Sciatic nerve (tissue), 2 donors: ENCODE results near the gene ITPKC. TPM values are rescaled to one million over a fixed set of nuclear protein-coding genes. Genes with fewer than 3 reads are reported as not detected.
A peak's percentile ranks its signal among the peaks of the same experiment; 100 is the strongest.
"Not testable (repeated sequence)": the region's sequence is repeated elsewhere in the genome, so short reads cannot be mapped to it uniquely, and the experiment has no call there.

Experiments used
- ATAC-seq: fragments of 200-7000 bp; cut with Tn5 transposase; one replicate; pipeline ENCODE4 v1.9.1; 2020; ENCODE audit warnings: mild to moderate bottlenecking, moderate library complexity
- DNase-seq: peaks from one replicate; pipeline ENCODE4 v3.0.0-alpha.2; 2020; ENCODE audit warnings: low spot score
- intact Hi-C: fragments of 100-400 bp; cut with DNase I; formaldehyde crosslinking; loops from one replicate; pipeline ENCODE4 v1.14.2; 2022
- total RNA-seq: library from RNA; stranded (reverse); fragmentation: NEBNext Ultra II Directional; extraction: Animal tissue kit (Norgen Biotek cat#: 25700); gene quantifications from one replicate; pipeline ENCODE4 v1.2.1, GENCODE V29; 2021
- donor health status: DM: no; HTN: no; CAD: no.
- donor health status: DM: no; HTN: no; CAD: no.

ITPKC gene
- total RNA-seq, 1 donor from 2014 or later = 26.2 TPM

- ATAC-seq = no peak
- DNase-seq = no peak
- intact Hi-C loops = no loop called here
Observed at GRCh38 chr19:40752257-40752781, 35.4 kb downstream of the ITPKC start.

GRCh38 chr19:40754611-40755247 lies 37.8 kb downstream of the ITPKC start:
- intact Hi-C loops = no loop called here
- DNase-seq (no peak), ATAC-seq (no peak)

GRCh38 chr19:40755248-40755624 lies 38.3 kb downstream of the ITPKC start:
- intact Hi-C loops = no loop called here
- DNase-seq = no peak
- no peak for ATAC-seq

- DNase-seq (no peak), ATAC-seq (no peak)
- intact Hi-C loops = no loop called here
Observed at GRCh38 chr19:40755791-40756190, 38.9 kb downstream of the ITPKC start.

- ATAC-seq = no peak
- DNase-seq = no peak
- intact Hi-C loops = no loop called here
Observed at GRCh38 chr19:40756502-40757110, 39.7 kb downstream of the ITPKC start.

- no peak for ATAC-seq
- intact Hi-C loops = no loop called here
- DNase-seq = no peak
Observed at GRCh38 chr19:40758491-40758890, 41.6 kb downstream of the ITPKC start.

- intact Hi-C loops = no loop called here
- DNase-seq = no peak
- no peak for ATAC-seq
Observed at GRCh38 chr19:40759352-40759751, 42.4 kb downstream of the ITPKC start.

GRCh38 chr19:40762754-40763470 lies 46.0 kb downstream of the ITPKC start:
- intact Hi-C loops = no loop called here
- ATAC-seq = no peak
- no peak for DNase-seq

- DNase-seq = no peak
- intact Hi-C loops = no loop called here
- ATAC-seq = no peak
Observed at GRCh38 chr19:40763526-40763925, 46.6 kb downstream of the ITPKC start.

GRCh38 chr19:40763963-40764362 lies 47.1 kb downstream of the ITPKC start:
- intact Hi-C loops = no loop called here
- DNase-seq (no peak), ATAC-seq (peak; percentile 22)

- intact Hi-C loops, ATAC-seq, DNase-seq: not testable (repeated sequence)
Observed at GRCh38 chr19:40766385-40766784, 49.5 kb downstream of the ITPKC start.

- no peak for DNase-seq
- ATAC-seq = no peak
- intact Hi-C loops = no loop called here
Observed at GRCh38 chr19:40768869-40769268, 52.0 kb downstream of the ITPKC start.

- DNase-seq, ATAC-seq, intact Hi-C loops: not testable (repeated sequence)
Observed at GRCh38 chr19:40771101-40771862, 54.4 kb downstream of the ITPKC start.

GRCh38 chr19:40774916-40775631 lies 58.2 kb downstream of the ITPKC start, which contains the start of gene MIA:
TSS of gene MIA (plus strand) at chr19:40775521. CDS start at chr19:40775543, 22 bp downstream.
- ATAC-seq (no peak), DNase-seq (no peak)
- intact Hi-C loops = no loop called here

- DNase-seq (no peak), ATAC-seq (no peak)
- intact Hi-C loops = no loop called here
Observed at GRCh38 chr19:40775632-40776022, 58.7 kb downstream of the ITPKC start.

- no peak for DNase-seq
- intact Hi-C loops = no loop called here
Observed at GRCh38 chr19:40776364-40776763, 59.5 kb downstream of the ITPKC start.

GRCh38 chr19:40776932-40777644 lies 60.2 kb downstream of the ITPKC start:
- DNase-seq (peak; percentile 92), ATAC-seq (peak; percentile 91)
- intact Hi-C loops = no loop called here

More at GRCh38 chr19:40776364-40776763, 59.5 kb downstream of the ITPKC start:
- no peak for ATAC-seq

GRCh38 chr19:40777645-40777936 lies 60.7 kb downstream of the ITPKC start:
- ATAC-seq = no peak
- intact Hi-C loops = no loop called here
- no peak for DNase-seq
